Bone marrow (tissue), 2 donors: ENCODE measurements around the gene RAP1A.

Experiments
- DNase-seq, 2 donors: peaks; one replicate each; lab custom pipeline; 2025; lab: John Stamatoyannopoulos, UW

RAP1A gene

DNA sequence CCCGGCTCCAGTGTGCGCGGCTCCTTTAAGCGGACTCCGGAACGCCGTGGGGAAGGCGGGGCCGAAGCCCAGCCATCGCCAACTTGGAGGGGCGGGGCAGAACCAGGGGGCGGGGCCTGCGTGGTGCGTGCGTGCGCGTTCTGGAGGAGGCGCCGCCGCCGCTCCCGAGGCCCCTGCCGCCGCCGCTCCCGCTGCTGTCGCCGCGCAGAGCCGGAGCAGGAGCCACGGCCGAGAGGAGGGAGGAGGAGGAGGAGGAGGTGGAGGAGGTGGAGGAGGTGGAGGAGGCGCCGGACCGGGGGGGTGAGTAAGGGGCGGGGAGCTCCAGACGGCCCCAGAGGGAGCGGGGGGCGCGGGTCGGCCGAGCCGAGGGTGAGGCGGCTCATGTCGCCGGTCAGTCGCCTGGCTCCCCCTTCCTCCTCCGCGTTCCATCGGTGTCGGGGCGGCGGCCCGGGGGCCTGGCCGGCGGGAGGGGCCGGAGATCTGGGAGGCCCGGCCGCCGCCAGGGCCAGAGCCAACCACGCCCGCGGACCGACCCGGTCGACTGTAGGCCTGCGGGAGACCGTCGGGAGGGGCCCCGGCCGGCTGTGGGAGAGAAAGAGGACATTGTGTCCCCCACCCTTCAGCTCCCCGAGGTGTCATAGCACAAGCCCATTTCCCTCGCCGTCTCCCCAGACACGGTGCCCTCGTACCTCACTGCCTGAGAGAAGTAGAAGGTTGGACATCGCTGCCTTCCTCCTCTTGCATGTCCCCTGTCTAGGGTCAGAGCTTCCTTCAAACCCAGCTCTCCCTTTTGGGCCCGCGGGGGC, at the start of gene RAP1A:
RAP1A (plus strand) TSS at position 155 of the 806 bp plus-strand sequence. CDS start 71,572 bp downstream, outside the sequence.
- DNase-seq = peak; percentile 74 to 79

- DNase-seq = no peak
These were observed 49.7 kb upstream of the RAP1A start for GRCh38 chr1:111569913-111570312.

DNA sequence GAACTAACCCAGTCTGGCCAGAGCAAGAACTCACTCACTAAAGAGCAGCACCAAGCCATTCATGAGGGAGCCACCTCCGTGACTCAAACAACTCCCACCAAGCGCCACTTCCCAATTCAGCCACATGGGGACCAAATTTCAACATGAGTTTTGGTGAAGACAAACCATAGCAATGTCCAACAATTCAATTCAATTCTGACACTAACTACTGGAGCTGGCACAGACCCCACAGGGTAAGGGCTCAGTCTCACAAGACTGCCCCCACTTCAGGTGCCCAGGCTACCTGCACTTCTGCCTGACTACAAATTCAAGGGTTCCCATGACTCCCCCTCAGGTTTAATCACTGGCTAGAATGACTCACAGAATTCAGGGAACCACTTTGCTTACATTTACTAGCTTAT, 48.8 kb upstream of the RAP1A start:
- no peak for DNase-seq

GRCh38 chr1:111571239-111571638, 48.4 kb upstream of the RAP1A start:
- no peak for DNase-seq

DNA sequence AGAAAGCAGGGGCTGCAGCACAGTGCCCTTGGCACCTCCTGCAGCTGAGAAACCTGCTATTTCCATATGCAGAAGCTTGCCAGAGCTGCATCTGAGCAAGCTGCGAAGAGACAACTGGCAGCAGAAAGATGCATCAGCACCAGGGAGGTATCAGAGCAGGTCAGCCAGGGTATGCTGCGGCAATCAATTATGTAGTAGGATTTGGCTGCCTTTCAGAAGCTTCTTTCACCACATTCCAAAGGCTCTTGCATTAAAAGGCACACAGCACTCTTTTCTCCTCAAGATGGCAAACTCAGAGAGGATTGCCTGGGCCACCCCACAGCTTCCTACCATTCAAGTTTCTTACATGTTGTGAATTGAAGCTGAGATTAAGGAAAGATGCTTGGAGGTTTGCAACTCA, 47.6 kb upstream of the RAP1A start:
- DNase-seq = no peak

DNA sequence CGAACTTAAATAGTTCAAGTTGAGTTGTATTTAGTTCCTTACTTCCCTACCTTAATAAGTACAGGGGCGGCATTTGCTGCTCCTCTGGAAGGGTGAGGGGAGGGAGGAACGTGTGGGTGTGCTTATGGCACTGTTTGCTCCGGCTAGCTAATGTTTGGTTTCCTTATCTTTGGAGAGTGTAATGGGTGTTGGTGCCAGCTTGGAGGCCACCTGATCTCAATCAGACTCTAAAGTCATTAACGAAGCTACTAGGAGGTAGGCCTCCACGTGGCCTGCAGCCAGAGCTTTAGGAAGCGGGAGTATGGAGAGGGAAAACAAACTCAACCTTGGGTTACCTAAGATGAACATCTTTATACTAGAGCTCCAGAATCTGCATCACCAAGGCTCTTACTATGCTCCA, 43.0 kb upstream of the RAP1A start:
- no peak for DNase-seq

DNA sequence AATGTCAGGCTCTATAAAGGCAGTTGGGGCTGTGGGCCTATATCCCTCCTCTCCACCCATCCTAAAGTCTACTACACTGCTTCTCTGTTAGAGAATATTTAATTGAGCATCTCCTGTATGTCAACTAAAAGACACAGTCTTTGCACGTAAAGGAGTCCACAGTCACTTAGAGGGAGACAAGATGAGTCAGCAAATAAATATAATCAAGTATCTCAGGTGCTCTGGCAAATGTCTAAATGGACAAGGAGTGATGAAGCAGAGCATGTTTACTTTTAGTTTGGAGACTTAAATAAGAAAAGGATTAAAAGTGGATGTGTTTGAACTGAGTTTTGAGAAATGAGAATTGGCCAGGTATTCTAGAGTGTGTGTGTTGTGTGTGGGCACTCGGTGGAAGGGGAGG, 41.8 kb upstream of the RAP1A start:
- DNase-seq = no peak

- DNase-seq = no peak
These were observed 38.4 kb upstream of the RAP1A start for GRCh38 chr1:111581166-111581565.

GRCh38 chr1:111582016-111582415, 37.6 kb upstream of the RAP1A start:
- DNase-seq = no peak

DNA sequence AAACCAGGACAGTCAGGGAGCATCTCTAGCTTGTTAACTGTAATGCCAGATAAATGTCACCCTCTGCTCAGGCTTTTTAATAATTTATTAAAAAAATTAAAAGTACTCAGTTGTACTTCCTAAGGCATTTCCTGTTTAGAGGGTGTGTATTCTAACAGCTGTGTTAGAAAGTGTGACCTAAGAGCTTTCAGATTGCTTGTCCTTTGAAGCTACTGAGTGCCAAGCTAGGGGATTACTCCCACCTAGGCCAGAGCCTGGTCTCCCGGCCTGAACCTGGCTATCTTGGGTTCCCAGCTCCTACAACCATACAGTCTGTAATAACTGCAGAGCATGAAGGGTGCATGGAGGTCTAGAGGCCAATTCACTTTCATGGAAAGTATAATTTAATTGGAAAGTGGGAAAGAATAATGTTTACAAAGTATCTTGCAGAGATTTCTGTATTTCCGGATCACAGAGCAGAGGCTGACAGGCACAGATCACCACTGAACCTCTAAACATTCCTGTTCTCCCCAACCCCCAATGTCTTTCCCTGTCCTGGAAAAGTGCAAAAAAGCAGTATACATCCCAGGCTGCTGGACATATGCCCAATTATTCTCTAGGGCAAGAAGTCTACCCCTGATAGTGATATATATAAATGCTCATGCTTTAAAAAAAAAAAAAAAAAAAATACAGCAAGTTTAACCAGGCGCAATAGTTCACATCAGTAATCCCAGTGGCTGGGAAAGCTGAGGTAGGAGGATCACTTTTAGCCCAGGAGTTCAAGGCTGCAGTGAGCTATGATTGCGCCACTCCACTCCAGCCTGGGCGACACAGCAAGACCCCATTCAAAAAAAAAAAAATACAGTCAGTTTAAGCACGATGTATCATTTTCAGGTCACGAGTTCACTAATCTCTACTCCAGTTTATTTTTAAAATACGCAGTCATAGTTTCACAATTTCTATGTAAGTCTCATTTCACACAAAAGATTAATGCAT, 36.7 kb upstream of the RAP1A start:
- DNase-seq = no peak

DNA sequence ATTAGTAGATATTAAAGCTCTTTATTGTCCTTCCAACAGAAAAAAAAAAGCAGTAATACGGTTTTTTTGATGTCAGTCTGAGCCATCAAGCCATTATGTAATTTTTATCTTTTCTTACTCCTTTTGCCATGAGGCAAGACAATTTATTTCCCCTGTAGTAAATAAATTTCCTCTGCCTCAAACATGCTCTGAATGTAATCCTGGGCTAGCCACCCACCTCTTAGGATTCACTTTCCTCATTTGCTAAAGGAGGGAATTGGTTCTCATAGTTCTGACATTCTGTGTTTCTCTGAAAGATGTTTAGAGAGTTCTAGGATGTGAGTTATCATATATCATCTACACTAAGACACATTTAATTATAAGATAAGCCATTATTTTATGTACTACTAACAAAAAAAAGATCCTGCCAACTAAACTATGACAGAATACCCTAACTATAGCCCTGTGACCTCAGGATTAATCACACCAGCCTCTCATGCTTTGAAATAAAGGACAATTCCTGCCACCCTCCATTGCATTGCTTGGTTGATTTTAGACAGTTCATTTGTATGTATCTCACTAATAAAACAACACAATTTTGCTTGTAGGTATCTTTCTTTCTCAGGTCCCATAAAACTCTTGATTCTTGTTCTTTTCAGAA, 34.0 kb upstream of the RAP1A start:
- DNase-seq = no peak

DNA sequence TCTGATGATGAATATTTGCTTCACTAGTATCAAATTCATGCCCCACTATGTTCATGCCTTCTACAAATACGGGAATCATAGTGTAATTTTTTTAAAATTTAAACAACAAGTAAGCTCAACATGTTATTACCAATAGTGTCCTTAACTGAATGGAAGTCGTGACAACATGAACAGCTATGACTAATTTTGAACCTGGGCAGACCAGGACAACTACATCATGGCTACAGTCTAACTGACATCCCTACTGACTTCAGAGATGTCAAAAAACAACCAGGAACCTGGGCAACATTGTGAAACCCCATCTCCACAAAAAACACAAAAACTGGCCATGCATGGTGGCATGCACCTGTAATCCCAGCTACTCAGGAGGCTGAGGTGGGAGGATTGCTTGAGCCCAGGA, 33.5 kb upstream of the RAP1A start:
- no peak for DNase-seq

DNA sequence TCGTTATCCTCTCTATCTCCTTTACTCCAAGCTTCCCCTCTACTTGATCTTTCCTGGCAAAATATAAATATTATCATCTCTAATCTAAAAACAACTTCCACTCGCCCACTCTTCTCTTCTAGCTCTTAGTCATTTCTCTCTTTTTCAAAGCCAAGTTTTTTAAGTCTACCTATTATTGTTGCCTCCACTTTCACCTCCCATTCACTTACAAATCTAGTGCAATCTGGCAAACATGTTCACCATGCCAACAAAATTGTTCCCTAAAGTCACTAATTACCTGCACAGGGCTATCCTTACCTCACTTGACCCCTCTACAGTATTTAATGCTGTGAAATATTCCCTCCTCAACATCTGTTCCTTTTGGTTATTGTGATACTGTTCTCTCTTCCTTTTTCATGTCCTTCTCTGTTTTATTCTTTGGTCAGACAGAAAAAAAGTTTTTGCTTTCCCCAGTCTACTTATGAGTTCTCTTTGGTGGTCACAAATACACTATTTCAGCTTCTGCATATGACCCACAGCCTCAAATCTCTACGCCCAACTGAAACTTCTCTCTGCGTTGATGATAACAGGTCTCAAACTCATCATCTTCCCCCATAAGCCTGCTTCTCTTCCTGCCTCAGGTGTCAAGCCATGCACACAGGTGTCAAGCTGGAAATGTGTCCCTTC, 31.9 kb upstream of the RAP1A start:
- DNase-seq = no peak

- DNase-seq = no peak
These were observed 27.7 kb upstream of the RAP1A start for GRCh38 chr1:111591937-111592336.

DNA sequence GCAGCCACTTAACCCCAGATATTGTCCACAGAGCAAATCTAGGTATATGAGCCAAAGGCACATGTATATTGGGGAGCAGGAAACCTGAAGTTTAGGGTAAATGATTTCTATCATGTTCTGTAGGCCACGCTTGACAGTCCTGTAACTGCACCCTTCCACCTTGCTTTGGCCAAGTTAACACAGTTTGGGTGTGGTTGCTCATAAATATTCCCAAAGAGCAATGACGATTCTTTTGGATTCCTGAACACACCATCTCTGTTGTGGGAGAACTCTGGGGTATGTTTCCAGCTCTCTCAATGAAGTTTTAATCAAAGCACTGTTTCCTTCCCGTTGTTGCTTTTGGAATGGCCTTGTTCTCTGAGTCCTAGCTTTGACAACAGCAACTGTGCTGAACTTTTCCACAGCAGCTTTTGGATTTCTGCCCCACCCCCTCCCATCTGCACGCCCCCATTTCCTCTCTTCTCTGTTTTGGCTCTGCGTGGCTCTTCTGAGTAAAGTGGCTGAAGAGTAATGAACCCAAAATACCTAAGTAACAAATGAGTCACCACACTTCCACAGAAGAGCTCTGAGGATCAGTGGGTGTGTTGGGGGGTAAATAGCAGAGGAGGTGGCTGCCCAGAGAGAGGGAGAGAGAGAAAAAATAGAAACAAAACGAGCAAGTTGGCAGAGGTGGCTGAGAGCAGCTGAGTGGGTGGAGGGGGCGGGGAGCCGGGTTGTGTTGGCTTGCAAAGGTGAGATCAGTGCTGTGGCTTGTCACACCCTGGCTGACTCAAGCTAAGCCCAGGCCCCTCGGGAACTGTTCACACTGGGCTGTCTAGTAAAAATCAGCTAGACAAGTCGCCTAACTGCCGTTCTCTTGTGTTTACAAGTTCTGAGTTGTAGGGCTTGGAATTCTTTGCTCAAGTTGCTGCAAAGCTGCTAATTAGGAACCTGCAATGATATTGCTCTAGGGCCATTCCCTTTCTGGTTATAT, 26.9 kb upstream of the RAP1A start:
- DNase-seq = peak; percentile 10 to 96

DNA sequence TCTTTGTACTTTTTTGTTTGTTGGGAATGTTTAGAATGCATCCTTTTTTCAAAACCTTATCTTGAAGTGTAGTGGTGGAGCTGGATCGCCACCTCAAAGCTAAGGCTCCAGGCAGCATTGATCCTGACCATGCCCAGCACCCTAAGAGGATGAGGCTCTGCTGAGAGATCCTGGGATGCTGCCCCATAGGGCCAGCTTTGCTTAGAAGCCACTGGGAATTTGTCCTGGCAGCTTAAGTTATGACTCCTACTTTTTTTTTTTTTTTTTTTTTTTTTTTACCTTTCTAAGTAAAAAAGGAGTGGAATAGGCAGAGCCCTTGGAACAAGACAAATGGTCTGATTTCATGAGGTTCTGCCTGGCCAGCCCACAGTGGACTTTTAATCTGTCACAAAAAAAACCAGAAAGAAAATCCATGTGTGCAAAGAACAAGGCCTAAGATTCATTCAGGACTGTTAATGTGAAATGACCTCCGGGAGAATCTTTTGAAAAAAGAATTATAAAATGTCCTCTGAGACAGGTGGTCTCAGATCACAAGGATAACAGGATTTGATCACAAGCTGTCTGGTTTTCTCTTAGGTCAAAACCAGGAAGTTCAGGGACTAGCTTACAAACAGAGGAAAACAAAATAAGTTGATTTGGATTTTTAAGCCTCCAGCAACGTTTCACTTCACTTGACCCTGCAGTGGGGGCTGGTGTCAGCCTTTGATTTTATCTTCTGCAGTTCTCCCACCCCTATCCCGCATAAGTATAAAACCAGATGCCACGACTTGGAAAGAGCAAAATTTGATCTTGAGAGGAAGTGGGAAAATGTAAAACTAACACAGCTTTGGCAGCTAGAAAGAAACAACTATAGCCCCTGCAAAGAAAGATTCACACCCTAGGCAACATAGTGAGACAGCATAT, 25.9 kb upstream of the RAP1A start:
- no peak for DNase-seq

- DNase-seq = no peak
These were observed 25.3 kb upstream of the RAP1A start for GRCh38 chr1:111594306-111594693.

DNA sequence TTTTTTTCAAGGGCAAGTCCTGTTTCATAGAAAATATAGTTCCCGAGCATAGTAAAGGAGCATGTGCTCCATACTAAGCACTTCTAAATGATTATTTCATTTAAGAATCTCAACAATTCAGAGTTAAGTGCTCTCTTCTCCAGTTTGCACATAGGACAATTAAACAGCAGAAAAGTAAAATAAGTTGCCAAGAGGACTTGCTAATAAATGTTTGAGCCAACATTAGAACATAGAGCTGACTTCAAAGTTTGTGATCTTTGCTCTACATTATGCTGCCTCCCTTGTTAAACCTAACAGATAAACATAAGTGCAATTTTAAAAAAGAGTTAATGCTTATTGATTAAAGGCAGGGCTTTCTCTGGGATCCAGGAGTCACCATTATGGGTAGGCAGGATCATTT, 23.8 kb upstream of the RAP1A start:
- no peak for DNase-seq

DNA sequence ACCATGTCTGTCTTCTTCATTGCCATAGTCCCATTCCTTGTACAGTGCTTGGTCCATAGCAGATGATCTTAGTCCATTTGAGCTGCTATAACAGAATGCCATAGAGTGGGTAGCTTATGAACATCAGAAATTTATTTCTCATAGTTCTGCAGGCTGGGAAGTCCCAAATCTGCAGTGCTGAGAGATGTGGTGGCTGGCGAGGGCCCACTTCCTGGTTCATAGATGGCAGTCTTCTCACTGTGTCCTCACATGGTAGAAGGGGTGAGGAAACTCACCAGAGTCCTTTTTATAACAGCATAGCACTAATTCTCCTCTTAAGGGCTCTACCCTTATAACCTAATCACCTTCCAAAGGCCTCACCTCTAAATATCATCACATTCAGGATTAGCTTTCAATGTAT, 23.1 kb upstream of the RAP1A start:
- DNase-seq = no peak

GRCh38 chr1:111597426-111597825, 22.2 kb upstream of the RAP1A start:
- no peak for DNase-seq
